Stimulated activated CD4-positive, alpha-beta T cell treated with anti-CD3 and anti-CD28 coated beads, Interleukin-4, amount 100 ng/mL, for 24 hours (primary cell): ENCODE data around the gene TICAM1.
"Not testable (repeated sequence)": the region's sequence is repeated elsewhere in the genome, so short reads cannot be mapped to it uniquely, and the experiment has no call there.

Experiments
- DNase-seq: peaks from one replicate; pipeline ENCODE4 v3.0.0-alpha.2; 2020

TICAM1 gene

DNA sequence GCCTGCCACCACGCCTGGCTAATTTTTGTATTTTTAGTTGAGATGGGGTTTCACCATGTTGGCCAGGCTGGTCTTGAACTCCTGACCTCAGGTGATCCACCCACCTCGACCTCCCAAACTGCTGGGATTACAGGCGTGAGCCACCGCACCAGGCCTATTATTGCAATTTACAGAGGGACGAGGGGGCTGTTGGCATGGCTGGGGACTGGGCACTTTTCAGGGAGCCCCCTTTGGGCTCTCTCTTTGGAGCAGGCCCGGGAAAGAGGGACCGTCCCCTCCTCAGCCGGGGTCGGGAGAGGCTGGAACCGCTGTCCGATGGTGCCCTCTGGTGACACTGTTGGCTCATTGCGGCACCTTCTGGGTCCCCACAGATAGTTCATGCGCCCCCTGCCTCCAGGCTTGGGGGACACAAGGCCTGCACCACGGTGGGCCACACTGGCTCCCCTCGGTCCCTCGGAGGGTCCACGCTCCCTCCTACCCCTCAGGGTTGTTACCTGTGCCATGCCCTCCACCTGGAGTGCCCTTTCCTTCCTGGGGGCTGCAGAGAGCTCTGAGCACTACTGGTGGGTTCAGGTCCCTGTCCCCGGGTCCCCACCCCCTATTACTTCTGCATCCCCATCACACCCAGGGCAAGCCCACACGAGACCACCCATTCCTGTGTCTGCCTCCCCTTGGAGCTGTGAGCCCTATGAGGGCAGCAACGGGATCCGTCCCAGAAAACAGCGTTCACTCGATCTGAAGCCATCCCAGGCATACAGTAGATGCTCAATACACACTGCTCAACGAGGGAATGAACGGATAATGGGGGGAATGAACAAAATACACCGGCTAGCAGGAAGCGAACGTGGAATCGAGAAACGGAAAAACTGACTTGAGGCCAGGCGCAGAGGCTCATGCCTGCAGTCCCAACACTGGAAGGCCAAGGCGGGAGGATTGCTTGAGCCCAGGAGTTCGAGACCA is 27.5 kb downstream of the TICAM1 start:
- peak; percentile 71 for DNase-seq

DNA sequence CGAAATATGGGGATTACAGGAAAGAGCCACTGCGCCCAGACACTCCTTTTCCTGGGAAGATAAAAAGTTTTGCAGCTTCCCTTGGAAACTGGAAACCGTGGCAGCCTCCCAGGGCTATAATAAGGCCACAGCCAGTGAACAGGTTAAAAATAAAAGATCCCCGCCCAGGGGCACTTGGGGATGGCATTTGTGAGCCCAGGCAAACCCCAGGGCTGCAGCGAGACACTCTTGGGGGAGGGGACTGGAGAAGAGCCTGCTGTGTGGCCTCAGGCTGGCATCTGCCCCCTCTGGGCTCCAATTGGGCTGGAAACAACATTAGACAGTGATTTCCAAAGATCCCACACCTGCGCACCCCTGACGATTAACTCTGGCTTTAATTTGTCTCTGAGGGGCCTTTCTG is 28.8 kb downstream of the TICAM1 start:
- no peak for DNase-seq

- no peak for DNase-seq
Observed at GRCh38 chr19:4801085-4801619, 30.4 kb downstream of the TICAM1 start.

DNA sequence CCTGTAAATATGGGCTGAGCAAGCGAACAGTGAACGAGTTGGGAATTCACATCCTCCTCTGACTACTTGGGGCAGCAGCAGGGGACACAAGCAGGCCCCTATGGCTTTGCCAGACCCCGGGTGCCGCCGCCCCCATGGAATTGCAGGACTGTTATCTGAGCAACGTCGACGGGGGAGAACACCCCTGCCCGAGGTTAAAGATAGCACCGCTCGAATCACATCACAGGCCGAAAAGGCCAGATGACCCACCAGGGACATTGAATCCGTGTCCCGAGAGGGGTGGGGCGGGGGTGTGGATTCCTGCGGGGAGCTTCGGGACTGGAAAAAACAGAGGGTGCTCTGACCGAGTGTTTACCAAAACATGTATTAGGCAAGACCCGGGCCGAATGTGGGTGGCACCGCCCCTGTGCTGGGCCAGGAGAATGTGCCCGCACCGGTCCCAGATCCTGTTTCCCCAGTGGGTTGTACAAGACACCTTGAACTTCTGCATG is 30.9 kb downstream of the TICAM1 start:
- DNase-seq = no peak

DNA sequence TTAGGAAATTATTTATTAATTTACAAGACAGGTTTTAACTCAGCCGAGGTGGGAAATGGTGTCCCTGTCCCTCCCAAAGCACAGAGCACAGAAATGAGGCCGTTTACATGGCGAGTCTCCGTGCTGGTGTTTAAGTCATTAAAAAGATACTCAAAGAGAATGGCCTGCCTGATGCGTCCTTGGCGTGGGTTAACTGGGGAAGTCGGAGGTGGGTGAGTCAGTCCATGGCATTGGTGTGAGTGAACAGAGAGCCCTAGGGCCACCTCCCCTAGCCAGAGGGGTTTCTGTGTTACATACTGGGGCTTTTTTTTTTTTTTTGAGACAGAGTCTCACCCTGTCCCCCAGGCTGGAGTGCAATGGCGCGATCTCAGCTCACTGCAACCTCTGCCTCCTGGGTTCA is 36.1 kb downstream of the TICAM1 start:
- no peak for DNase-seq

GRCh38 chr19:4794971-4795370 is 36.5 kb downstream of the TICAM1 start:
- no peak for DNase-seq

- DNase-seq = not testable (repeated sequence)
Observed at GRCh38 chr19:4793278-4793677, 38.2 kb downstream of the TICAM1 start.

DNA sequence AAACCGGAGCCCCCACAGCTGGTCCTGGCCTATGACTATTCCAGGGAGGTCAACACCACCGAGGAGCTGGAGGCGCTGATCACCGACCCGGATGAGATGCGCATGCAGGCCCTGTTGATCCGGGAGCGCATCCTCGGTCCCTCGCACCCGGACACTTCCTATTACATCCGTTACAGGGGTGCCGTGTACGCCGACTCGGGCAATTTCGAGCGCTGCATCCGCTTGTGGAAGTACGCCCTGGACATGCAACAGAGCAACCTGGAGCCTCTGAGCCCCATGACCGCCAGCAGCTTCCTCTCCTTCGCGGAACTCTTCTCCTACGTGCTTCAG is 38.7 kb downstream of the TICAM1 start:
- not testable (repeated sequence) for DNase-seq

DNA sequence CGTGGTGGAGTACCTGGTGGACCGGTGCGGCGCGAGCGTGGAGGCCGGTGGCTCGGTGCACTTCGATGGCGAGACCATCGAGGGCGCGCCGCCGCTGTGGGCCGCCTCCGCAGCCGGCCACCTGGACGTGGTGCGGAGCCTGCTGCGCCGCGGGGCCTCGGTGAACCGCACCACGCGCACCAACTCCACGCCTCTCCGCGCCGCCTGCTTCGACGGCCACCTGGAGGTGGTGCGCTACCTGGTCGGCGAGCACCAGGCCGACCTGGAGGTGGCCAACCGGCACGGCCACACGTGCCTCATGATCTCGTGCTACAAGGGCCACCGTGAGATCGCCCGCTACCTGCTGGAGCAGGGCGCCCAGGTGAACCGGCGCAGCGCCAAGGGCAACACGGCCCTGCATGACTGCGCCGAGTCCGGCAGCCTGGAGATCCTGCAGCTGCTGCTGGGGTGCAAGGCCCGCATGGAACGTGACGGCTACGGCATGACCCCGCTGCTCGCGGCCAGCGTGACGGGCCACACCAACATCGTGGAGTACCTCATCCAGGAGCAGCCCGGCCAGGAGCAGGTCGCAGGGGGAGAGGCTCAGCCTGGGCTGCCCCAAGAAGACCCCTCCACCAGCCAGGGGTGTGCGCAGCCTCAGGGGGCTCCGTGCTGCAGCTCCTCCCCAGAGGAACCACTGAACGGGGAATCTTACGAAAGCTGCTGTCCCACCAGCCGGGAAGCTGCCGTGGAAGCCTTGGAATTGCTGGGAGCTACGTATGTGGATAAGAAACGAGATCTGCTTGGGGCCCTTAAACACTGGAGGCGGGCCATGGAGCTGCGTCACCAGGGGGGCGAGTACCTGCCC is 39.3 kb downstream of the TICAM1 start:
- DNase-seq = not testable (repeated sequence)

- peak; percentile 99 for DNase-seq
Observed at GRCh38 chr19:4791183-4792018, 40.1 kb downstream of the TICAM1 start, which contains the start of gene FEM1A. Gene FEM1A (plus strand): TSS chr19:4791734. CDS start chr19:4791855, 121 bp downstream.

- DNase-seq = not testable (repeated sequence)
Observed at GRCh38 chr19:4786412-4787016, 45.0 kb downstream of the TICAM1 start.

- no peak for DNase-seq
Observed at GRCh38 chr19:4781801-4782200, 49.7 kb downstream of the TICAM1 start.

DNA sequence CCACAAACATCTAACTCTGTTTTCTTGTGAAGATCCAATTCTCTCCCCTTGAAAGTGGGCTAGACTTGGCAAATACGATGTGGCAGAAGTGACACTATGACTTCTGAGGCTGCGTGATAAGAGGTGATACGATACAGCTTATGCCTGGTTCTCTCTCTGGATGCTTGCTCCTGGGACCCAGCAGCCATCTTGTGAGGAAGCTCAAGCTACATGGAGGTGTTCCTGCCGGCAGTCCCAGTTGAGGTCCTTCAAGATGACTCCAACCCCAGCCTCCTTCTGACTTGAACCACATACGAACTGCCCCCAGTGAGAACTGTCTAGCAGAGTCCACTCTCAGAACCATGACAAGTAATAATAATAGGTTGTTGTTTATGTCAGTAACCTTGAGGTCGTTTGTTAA is 50.7 kb downstream of the TICAM1 start:
- DNase-seq = no peak

DNA sequence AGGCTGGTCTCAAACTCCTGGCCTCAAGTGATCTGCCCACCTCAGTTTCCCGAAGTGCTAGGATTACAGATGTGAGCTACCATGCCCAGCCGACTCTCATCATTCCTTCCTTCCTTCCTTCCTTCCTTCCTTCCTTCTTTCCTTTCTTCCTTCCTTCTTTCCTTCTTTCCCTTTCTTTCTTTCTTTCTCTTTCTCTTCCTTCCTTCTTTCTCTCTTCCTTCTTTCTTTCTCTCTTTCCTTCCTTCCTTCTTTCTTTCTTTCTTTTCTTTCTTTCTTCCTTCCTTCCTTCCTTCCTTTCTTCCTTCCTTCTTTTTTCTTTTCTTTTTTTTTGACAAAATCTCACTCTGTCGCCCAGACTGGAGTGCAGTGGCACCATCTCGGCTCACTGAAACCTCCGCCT is 53.4 kb downstream of the TICAM1 start:
- not testable (repeated sequence) for DNase-seq

DNA sequence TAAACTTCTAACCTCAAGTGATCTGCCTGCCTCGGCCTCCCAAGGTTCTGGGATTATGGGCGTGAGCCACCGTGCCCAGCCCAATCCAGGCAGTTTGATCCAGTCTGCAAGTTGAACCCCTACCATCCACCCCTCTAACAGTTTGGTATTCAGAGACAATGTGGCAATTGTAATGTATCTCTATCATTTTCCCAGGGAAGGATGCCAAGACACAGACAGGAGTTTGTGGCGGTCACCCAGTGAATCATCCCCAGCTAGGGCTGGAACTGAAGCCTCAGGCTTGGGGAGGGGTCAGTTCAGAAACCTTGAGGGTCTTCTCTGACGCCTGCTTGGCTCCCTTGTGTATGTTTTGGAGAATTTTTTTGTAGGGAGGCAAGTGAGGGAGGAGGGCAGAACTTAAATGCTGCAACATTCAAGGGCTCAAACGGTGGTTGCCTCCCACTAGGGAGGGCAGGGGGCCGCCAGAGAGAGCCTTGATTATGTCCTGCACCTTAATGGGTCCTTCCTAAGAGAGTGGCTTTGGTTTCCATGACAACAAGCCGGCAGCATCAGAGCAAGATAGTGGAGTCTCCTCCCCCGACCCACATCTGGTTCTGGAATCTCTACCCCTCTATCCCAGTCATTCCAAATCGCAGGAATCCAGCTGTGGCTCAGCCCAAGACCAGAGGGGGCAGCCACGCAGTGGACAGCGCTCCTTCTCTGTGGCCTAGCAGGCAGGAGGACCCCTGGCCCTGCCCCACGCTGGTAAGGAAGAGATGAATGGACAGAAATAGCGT is 54.9 kb downstream of the TICAM1 start:
- DNase-seq = no peak

DNA sequence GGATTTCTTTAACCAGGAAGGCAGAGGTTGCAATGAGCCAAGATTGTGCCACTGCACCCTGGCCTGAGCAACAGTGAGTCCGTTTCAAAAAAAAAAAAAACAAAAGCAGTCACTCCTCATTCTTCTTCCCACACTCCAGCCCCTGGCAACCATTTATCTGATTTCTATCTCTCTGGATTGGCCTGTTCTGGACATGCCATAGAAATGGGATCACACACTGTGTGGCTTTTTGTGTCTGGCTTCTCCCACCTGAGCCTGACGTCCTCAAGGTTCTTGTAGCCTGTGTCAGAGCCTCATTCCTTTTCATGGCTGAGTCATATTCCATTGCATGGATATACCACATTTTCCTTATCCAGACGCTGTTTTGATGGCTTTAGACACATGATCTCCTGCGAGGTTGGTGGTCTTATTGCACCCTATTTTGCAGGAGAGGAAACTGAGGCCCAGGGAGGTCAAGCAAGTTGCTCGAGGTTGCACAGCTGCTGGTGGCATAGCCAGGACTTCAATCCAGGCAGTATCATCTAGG is 55.8 kb downstream of the TICAM1 start:
- DNase-seq = no peak

GRCh38 chr19:4774136-4774535 is 57.4 kb downstream of the TICAM1 start:
- no peak for DNase-seq

GRCh38 chr19:4773047-4773640 is 58.4 kb downstream of the TICAM1 start:
- DNase-seq = no peak

DNA sequence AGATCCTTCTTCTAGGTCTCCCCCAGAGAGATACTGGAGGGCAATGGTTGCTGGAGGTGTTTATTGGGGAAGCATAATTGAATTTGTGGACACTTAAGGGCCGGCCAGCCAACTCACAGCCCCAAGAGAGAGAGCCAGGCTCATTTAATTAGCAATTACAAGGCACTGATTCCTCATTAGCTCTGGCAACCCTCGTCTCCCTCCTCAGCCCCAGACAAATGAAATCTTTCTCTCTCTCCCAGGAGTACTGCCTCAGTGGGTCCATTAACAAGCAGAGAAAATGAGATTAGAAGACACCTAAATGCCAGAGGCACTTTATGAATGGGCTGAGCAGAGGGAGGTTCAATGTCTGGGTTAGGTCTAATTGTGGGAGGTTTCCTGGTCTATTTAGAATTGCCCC is 58.9 kb downstream of the TICAM1 start:
- DNase-seq = no peak
